PC-9 (cell line): ENCODE results near the gene EFTUD2.

ENCODE experiments used
- EZH2 ChIP-seq: fragments of 200-600 bp; sonication (generic); IDR thresholded peaks from 2 replicates; pipeline ENCODE4 v1.8.0; 2017; ENCODE audit warnings: antibody characterized with exemption, low read depth
- TF ChIP-seq, protein P1 (sequence below): fragments of 200-600 bp; sonication (generic); conservative IDR thresholded peaks from 2 replicates; pipeline ENCODE4 v1.6.1; 2017; ENCODE audit warnings: mixed run types, antibody characterized with exemption, mild to moderate bottlenecking, moderate library complexity

DNA sequence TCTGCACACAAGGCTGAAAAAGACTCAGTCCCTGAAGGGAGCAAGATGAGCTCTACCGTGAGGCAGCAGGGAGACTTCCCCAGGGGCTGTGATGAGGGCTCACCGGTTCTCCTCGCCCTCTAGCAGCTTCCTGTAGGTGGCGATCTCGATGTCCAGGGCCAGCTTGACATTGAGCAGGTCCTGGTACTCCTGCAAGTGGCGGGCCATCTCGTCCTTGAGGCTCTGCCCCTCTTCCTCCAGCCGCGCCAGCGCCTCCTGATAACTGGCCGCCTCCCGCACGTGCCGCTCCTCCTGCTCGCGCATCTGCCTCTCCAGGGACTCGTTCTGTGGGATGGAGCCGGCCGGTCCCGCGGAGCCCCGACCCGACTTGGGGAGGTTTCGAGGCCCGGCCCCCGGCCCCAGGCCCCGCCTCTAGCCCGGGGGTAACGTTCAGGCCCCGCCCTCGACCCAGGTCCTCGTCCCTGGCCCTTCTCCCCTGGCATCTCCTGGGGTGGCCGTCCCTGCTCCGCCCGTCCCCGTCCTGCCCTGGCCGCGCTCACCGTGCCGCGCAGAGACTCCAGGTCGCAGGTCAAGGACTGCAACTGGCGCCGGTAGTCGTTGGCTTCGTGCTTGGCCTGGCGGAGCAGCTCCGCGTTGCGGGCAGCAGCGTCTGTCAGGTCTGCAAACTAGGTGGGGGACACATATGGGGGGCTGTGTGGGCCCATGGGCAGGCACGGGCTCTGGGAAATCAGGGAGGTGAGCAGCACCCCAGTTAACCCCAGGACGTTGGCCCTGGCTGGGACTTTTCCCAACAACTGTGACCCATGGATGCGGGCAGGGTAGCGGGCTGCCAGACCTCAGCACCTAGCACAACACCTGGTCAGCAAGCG, 12.1 kb upstream of the EFTUD2 start:
- TF ChIP-seq, protein P1, sequence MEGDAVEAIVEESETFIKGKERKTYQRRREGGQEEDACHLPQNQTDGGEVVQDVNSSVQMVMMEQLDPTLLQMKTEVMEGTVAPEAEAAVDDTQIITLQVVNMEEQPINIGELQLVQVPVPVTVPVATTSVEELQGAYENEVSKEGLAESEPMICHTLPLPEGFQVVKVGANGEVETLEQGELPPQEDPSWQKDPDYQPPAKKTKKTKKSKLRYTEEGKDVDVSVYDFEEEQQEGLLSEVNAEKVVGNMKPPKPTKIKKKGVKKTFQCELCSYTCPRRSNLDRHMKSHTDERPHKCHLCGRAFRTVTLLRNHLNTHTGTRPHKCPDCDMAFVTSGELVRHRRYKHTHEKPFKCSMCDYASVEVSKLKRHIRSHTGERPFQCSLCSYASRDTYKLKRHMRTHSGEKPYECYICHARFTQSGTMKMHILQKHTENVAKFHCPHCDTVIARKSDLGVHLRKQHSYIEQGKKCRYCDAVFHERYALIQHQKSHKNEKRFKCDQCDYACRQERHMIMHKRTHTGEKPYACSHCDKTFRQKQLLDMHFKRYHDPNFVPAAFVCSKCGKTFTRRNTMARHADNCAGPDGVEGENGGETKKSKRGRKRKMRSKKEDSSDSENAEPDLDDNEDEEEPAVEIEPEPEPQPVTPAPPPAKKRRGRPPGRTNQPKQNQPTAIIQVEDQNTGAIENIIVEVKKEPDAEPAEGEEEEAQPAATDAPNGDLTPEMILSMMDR = peak; percentile 45
- TF ChIP-seq EZH2 = no peak
